Body of pancreas (tissue), 4 donors: ENCODE measurements around the gene GNRHR.

Experiments used
- POLR2A ChIP-seq, 3 donors: fragments of 450-650 bp; IDR thresholded peaks; one replicate each; pipeline ENCODE4 v1.6.1; 2016; ENCODE audit warnings: antibody characterized with exemption in 3 of 3, mild to moderate bottlenecking in 2 of 3
- TF ChIP-seq, protein P1 (sequence below), 7 experiments: fragments of 450-650 bp in 4 of 7; fragments of 200-600 bp in 3 of 7; sonication (generic) in 3 of 7; IDR thresholded peaks; one replicate each; pipeline ENCODE4 v1.5.1; 2016 to 2019; ENCODE audit warnings: antibody characterized with exemption in 7 of 7

DNA sequence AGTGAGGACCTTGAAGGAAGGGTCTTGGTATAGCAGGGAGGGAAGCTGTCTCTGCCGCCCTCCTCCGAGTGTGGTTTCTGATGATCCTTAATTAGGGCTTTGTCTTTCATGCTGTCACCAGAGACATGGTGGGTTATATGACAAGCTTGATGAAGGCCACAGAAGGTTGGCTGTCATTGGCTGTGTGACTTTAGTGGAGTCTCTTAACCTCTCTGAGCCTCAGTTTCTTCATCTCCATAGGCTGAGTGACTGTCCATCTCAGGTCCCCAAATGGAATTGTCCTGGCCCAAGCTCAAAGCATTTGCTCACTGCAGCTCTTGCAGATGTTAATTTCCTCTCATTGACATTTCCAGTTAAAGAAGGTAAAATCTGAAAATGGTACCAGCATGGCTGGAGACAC, 36.6 kb downstream of the GNRHR start:
- TF ChIP-seq, protein P1, sequence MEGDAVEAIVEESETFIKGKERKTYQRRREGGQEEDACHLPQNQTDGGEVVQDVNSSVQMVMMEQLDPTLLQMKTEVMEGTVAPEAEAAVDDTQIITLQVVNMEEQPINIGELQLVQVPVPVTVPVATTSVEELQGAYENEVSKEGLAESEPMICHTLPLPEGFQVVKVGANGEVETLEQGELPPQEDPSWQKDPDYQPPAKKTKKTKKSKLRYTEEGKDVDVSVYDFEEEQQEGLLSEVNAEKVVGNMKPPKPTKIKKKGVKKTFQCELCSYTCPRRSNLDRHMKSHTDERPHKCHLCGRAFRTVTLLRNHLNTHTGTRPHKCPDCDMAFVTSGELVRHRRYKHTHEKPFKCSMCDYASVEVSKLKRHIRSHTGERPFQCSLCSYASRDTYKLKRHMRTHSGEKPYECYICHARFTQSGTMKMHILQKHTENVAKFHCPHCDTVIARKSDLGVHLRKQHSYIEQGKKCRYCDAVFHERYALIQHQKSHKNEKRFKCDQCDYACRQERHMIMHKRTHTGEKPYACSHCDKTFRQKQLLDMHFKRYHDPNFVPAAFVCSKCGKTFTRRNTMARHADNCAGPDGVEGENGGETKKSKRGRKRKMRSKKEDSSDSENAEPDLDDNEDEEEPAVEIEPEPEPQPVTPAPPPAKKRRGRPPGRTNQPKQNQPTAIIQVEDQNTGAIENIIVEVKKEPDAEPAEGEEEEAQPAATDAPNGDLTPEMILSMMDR (IDR thresholded peaks at IDR 0.05), result no peak
- no peak for TF ChIP-seq POLR2A (IDR thresholded peaks at IDR 0.05)
